SK-N-MC (cell line): ENCODE data around the gene CDH12.

Source experiments
- EZH2 ChIP-seq: fragments of 200-600 bp; sonication (generic); IDR thresholded peaks from one replicate; pipeline ENCODE4 v1.6.1; 2017; ENCODE audit warnings: antibody characterized with exemption
- POLR2AphosphoS5 ChIP-seq: IDR thresholded peaks from 2 replicates; pipeline ENCODE4 v1.6.1; 2012; ENCODE audit warnings: mild to moderate bottlenecking, low read depth, low read length, borderline replicate concordance

DNA sequence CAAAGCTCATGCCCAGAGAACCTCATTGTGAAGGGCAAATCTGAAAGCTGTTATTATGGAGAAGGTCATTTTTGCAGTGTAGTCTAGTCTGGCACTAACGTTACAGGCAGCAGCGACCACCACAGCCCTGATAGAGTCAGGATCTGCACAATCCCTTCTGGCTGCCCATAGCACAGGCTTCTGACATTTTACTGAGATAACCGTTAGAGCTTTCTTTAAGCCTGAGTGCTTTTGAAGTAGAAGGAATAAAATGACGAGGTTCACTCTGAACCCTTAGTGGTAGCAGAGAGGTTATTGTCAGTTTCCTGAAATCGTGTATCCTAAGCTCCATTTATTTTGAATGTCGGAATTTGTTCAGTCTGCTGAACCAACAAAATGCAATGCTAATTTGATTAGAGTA is 505.1 kb downstream of the CDH12 start:
- TF ChIP-seq EZH2 (no peak), POLR2AphosphoS5 (no peak)
